ENCODE measurements around the gene RCAN3.

DNA sequence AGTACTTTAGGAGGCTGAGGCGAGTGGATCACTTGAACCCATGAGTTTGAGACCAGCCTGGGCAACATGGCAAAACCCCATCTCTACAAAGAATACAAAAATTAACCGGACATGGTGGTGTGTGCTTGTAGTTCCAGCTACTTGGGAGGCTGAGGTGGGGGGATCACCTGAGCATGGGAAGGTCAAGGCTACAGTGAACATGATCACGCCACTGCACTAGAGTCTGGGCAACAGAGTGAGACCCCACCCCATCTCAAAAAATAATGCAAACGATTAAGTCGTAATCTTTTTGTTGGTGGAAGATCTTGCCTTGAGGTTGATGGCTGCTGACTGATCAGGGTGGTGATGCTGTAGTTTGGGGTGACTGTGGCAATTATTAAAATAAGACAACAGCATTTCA, 6.3 kb downstream of the RCAN3 start:
- TF ChIP-seq, protein P1, sequence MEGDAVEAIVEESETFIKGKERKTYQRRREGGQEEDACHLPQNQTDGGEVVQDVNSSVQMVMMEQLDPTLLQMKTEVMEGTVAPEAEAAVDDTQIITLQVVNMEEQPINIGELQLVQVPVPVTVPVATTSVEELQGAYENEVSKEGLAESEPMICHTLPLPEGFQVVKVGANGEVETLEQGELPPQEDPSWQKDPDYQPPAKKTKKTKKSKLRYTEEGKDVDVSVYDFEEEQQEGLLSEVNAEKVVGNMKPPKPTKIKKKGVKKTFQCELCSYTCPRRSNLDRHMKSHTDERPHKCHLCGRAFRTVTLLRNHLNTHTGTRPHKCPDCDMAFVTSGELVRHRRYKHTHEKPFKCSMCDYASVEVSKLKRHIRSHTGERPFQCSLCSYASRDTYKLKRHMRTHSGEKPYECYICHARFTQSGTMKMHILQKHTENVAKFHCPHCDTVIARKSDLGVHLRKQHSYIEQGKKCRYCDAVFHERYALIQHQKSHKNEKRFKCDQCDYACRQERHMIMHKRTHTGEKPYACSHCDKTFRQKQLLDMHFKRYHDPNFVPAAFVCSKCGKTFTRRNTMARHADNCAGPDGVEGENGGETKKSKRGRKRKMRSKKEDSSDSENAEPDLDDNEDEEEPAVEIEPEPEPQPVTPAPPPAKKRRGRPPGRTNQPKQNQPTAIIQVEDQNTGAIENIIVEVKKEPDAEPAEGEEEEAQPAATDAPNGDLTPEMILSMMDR (conservative IDR thresholded peaks at IDR 0.05 in 1 of 2, IDR thresholded peaks at IDR 0.05 in 1 of 2; ENCODE audit: extremely low read depth in 1 of 2, insufficient read depth in 1 of 2, low read depth in 1 of 2, low read length in 2 of 2) = no peak
- TF ChIP-seq EZH2 (IDR thresholded peaks at IDR 0.05; ENCODE audit: borderline replicate concordance, low read length) = no peak
